ENCODE data around the gene NEUROD2. TPM values are rescaled to one million over a fixed set of nuclear protein-coding genes. Genes with fewer than 3 reads are reported as not detected.

NEUROD2 gene
- total RNA-seq, 2 experiments from 2014 or later: not detected

- H3K4me1 Mint-ChIP-seq (ENCODE audit: low read depth): no peaks in the 10 kb centered on the region
- no peak for DNase-seq
- no peak overlapping the region for H3K27ac Mint-ChIP-seq
- no peak for ATAC-seq (ENCODE audit: poor library complexity)
- H3K36me3 ChIP-seq (ENCODE audit: insufficient read depth, low read length): peaks cover 55% of the 10 kb centered on the region
- no peak for TF ChIP-seq CTCF (IDR thresholded peaks at IDR 0.05)
- H3K4me1 ChIP-seq (ENCODE audit: insufficient read depth, low read length): no peaks in the 10 kb centered on the region
- H3K27me3 Mint-ChIP-seq: no peaks in the 10 kb centered on the region
- intact Hi-C loops (cut with DNase I, micrococcal nuclease): no loop called here
- no peak overlapping the region for H3K4me3 ChIP-seq (ENCODE audit: low read length)
- no peaks in the 10 kb centered on the region for H3K9me3 Mint-ChIP-seq
- peaks cover 68% of the 10 kb centered on the region for H3K36me3 Mint-ChIP-seq (ENCODE audit: low read depth)
- no peaks in the 10 kb centered on the region for H3K9me3 ChIP-seq (ENCODE audit: control insufficient read depth in 1 of 2, insufficient read depth in 1 of 2, low read length in 2 of 2)
- ChIA-PET CTCF (no interaction called here), POLR2A (no interaction called here)
- H3K27me3 ChIP-seq (ENCODE audit: control insufficient read depth in 1 of 2, insufficient read depth in 2 of 2, low read length in 2 of 2): no peaks in the 10 kb centered on the region
- no peak overlapping the region for H3K27ac ChIP-seq (ENCODE audit: low read depth in 1 of 2, low read length in 2 of 2)
- H3K4me3 Mint-ChIP-seq: no peak overlapping the region
Observed at GRCh38 chr17:39563476-39563875, 44.2 kb downstream of the NEUROD2 start.

GRCh38 chr17:39562976-39563375 lies 44.7 kb downstream of the NEUROD2 start:
- Mint-ChIP-seq H3K27me3 (no peaks in the 10 kb centered on the region), H3K9me3 (no peaks in the 10 kb centered on the region), H3K4me1 (ENCODE audit: low read depth) (no peaks in the 10 kb centered on the region), H3K4me3 (no peak overlapping the region), H3K27ac (no peak overlapping the region), H3K36me3 (ENCODE audit: low read depth) (peaks cover 66% of the 10 kb centered on the region)
- TF ChIP-seq CTCF (IDR thresholded peaks at IDR 0.05): no peak
- Histone ChIP-seq H3K4me3 (ENCODE audit: low read length) (no peak overlapping the region), H3K4me1 (ENCODE audit: insufficient read depth, low read length) (no peaks in the 10 kb centered on the region), H3K9me3 (ENCODE audit: control insufficient read depth in 1 of 2, insufficient read depth in 1 of 2, low read length in 2 of 2) (no peaks in the 10 kb centered on the region), H3K27ac (ENCODE audit: low read depth in 1 of 2, low read length in 2 of 2) (no peak overlapping the region), H3K27me3 (ENCODE audit: control insufficient read depth in 1 of 2, insufficient read depth in 2 of 2, low read length in 2 of 2) (no peaks in the 10 kb centered on the region), H3K36me3 (ENCODE audit: insufficient read depth, low read length) (peaks cover 57% of the 10 kb centered on the region)
- ATAC-seq (ENCODE audit: poor library complexity) (no peak), DNase-seq (no peak)
- CTCF ChIA-PET: interaction anchor here (0.8 kb wide), 1 partner anchor 15 kb away, joined by 3 read pairs; no protein-coding TSS in a partner anchor
- POLR2A ChIA-PET: no interaction called here
- intact Hi-C loops (cut with DNase I, micrococcal nuclease): no loop called here

GRCh38 chr17:39562395-39562794 lies 45.3 kb downstream of the NEUROD2 start:
- CTCF ChIA-PET: interaction anchor here (0.8 kb wide), 1 partner anchor 14 kb away, joined by 3 read pairs; no protein-coding TSS in a partner anchor
- ATAC-seq (ENCODE audit: poor library complexity) (no peak), DNase-seq (no peak)
- Mint-ChIP-seq H3K36me3 (ENCODE audit: low read depth) (peaks cover 66% of the 10 kb centered on the region), H3K9me3 (no peaks in the 10 kb centered on the region), H3K4me3 (no peak overlapping the region), H3K4me1 (ENCODE audit: low read depth) (no peaks in the 10 kb centered on the region), H3K27ac (no peak overlapping the region), H3K27me3 (no peaks in the 10 kb centered on the region)
- Histone ChIP-seq H3K4me3 (ENCODE audit: low read length) (no peak overlapping the region), H3K36me3 (ENCODE audit: insufficient read depth, low read length) (peaks cover 57% of the 10 kb centered on the region), H3K27ac (ENCODE audit: low read depth in 1 of 2, low read length in 2 of 2) (no peak overlapping the region), H3K27me3 (ENCODE audit: control insufficient read depth in 1 of 2, insufficient read depth in 2 of 2, low read length in 2 of 2) (no peaks in the 10 kb centered on the region), H3K4me1 (ENCODE audit: insufficient read depth, low read length) (no peaks in the 10 kb centered on the region), H3K9me3 (ENCODE audit: control insufficient read depth in 1 of 2, insufficient read depth in 1 of 2, low read length in 2 of 2) (no peaks in the 10 kb centered on the region)
- intact Hi-C loops (cut with DNase I, micrococcal nuclease): no loop called here
- no peak for TF ChIP-seq CTCF (IDR thresholded peaks at IDR 0.05)
- POLR2A ChIA-PET: no interaction called here

All from CD4-positive, alpha-beta T cell (primary cell).